H1 (cell line): ENCODE measurements around the gene GPR162. TPM values are rescaled to one million over a fixed set of nuclear protein-coding genes. Genes with fewer than 3 reads are reported as not detected.

Experiments used
- ASH2L ChIP-seq: fragments of 200-600, 300-600 bp; sonication (generic); IDR thresholded peaks from one replicate; pipeline ENCODE4 v1.7.1; 2017; ENCODE audit warnings: low read length
- CBX5 ChIP-seq: fragments of 300-800, 300-1000 bp; sonication (generic); IDR thresholded peaks from 2 replicates; pipeline ENCODE4 v1.7.1; 2016; ENCODE audit warnings: antibody characterized with exemption, low read length, low read depth
- POU5F1 ChIP-seq: IDR thresholded peaks from 2 replicates; pipeline ENCODE4 v1.6.1; 2011; ENCODE audit warnings: low read depth, mild to moderate bottlenecking, low read length, moderate library complexity
- RNF2 ChIP-seq: fragments of 200-900, 300-1000 bp; sonication (generic); IDR thresholded peaks from 2 replicates; pipeline ENCODE4 v1.7.1; 2016; ENCODE audit warnings: borderline replicate concordance, low read depth, mild to moderate bottlenecking, antibody characterized with exemption, low read length; ENCODE audit not compliant: poor library complexity, severe bottlenecking; ENCODE audit errors: missing control alignments
- polyA plus RNA-seq, 7 experiments: library from polyadenylated mRNA; depleted of rRNA in 3 of 7; stranded (reverse) in 5 of 7; unstranded in 2 of 7; fragments of >200 nt in 5 of 7; fragments of 200-250 nt in 2 of 7; gene quantifications; 1 replicate in 5 of 7; 2 replicates in 1 of 7; 4 replicates in 1 of 7; pipeline versions ENCODE4 v1.2.1 to v1.2.3, GENCODE V29; 2011 to 2013; ENCODE audit warnings: missing spikeins in 2 of 7, mixed read lengths in 2 of 7
- total RNA-seq: library from RNA; stranded (reverse); fragmentation: NEBNext Ultra II Directional; extraction: Animal tissue kit (Norgen Biotek cat#: 25700); gene quantifications from 2 replicates; pipeline ENCODE4 v1.2.1, GENCODE V29; 2021

The GPR162 gene
- total and polyA plus RNA-seq, 2 of the 8 experiments (the other 6 are each of a cell fraction or from before 2014, with no cell fraction given): 7.3 to 8.8 TPM

- TF ChIP-seq CBX5 (no peak), POU5F1 (no peak), RNF2 (no peak), ASH2L (no peak)
Measured at GRCh38 chr12:6780573-6780972, 41.0 kb upstream of the GPR162 start (continued).
